Ovary (tissue), 9 donors: Measurements from ENCODE around the gene ARL17B. TPM values are rescaled to one million over a fixed set of nuclear protein-coding genes. Genes with fewer than 3 reads are reported as not detected.
"Not testable (repeated sequence)": the region's sequence is repeated elsewhere in the genome, so short reads cannot be mapped to it uniquely, and the experiment has no call there.

Source experiments
- DNase-seq, 5 donors: peaks; one replicate each; pipeline ENCODE4 v3.0.0-alpha.2; 2019 to 2020
- H3K27ac ChIP-seq, 2 donors: fragments of 200-600 bp; one replicate each; pipeline versions ENCODE4 v1.5.1 to v1.8.0; 2019 to 2022
- H3K27me3 ChIP-seq: fragments of 200-600 bp; one replicate; pipeline ENCODE4 v1.8.0; 2022
- H3K36me3 ChIP-seq: fragments of 200-600 bp; sonication (generic); one replicate; pipeline ENCODE4 v1.5.1; 2019
- H3K4me1 ChIP-seq: one replicate; pipeline ENCODE4 v1.8.1; 2013; ENCODE audit warnings: mild to moderate bottlenecking, moderate library complexity; ENCODE audit not compliant: insufficient read depth
- H3K4me3 ChIP-seq: fragments of 200-600 bp; sonication (generic); one replicate; pipeline ENCODE4 v1.5.1; 2017
- H3K9me3 ChIP-seq, 2 donors: fragments of 200-600 bp in 1 of 2; sonication (generic) in 1 of 2; one replicate each; pipeline versions ENCODE4 v1.5.1 to v1.8.1; 2013 to 2019; ENCODE audit warnings: mild to moderate bottlenecking in 1 of 2, moderate library complexity in 1 of 2
- WGBS, 3 donors: extraction: QIAGEN DNeasy Blood & Tissue Kit in 1 of 3; methylation state at CpG; one replicate each; pipeline versions ENCODE4 v1.1.5 to v1.1.7; 2013 to 2017; 5-methylcytosine and 5-hydroxymethylcytosine counted together
- intact Hi-C, 4 donors: fragments of 100-400 bp; cut with DNase I; formaldehyde crosslinking; loops; one replicate each; pipeline versions ENCODE4 v1.11.0 to v1.15.1; 2022 to 2023
- polyA plus RNA-seq, 2 donors: library from polyadenylated mRNA; stranded (reverse); fragments of 200-250 nt in 1 of 2; fragments of 350-450 nt in 1 of 2; fragmentation: Illumina TruSeq in 1 of 2; extraction: RNeasy Lipid Tissue Mini Kit (QIAGEN cat#74804) in 1 of 2; gene quantifications; one replicate each; pipeline ENCODE4 v1.2.3, GENCODE V29; 2013 to 2014
- small RNA-seq: library from RNA; depleted of rRNA; stranded (forward); fragments of <200 nt; gene quantifications from one replicate; pipeline ENCODE3, GENCODE V24; 2016
- total RNA-seq, 7 donors: library from RNA; depleted of rRNA in 2 of 7; stranded (reverse); fragments of >200 nt in 2 of 7; fragmentation: NEBNext Ultra II Directional in 3 of 7; extraction: Animal tissue kit (Norgen Biotek cat#: 25700) in 3 of 7; gene quantifications; one replicate each; pipeline versions ENCODE4 v1.1.0 to v1.2.4, GENCODE V29; 2016 to 2023
- donor health status: DM: no; HTN: no; CAD: no; lungs with moderate emphysema.
- donor health status: DM: no; HTN: no; CAD: no.
- donor health status: Bipolar disorder and iron deficiency.
- donor health status: DM: yes; HTN: yes; CAD: no.
- donor health status: DM: no; HTN: no; CAD: no.
- donor health status: DM: yes; HTN: yes; CAD: no.

ARL17B gene
- total and polyA plus RNA-seq, 9 donors: 4.7 to 26.6 (median 11.8) TPM

DNA sequence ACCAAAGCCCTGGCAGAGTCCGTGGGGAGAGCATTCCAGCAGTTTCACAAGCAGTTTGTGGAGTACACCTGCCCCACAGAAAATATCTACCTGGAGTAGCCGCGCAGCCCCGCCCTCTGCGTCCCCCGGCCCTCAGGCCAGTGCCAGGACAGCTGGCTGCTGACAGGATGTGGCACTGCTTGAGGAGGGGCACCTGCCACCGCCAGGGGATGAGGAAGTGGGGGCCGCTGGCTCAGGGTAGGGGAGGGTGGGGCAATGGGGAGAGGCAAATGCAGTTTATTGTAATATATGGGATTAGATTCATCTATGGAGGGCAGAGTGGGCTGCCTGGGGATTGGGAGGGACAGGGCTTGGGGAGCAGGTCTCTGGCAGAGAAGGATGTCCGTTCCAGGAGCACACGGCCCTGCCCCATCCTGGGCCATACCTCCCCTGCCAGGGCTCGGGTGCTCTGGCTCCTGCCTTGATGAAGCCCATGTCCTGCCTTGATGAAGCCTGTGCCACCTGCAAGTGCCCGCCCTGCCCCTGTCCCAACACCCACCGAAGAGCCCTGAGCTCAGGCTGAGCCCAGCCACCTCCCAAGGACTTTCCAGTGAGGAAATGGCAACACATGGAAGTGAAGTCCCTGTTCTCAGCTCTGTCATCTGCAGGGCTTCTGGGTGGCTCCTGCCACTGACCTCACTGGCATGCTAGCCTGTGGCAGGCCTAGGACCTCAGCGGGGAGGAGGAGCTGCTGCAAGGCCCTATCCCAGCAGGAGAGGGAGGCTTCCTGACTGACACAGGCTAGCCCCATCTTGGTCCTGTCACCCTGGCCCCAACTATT lies 116.4 kb downstream of the ARL17B start:
- H3K27ac ChIP-seq, intact Hi-C loops, H3K9me3 ChIP-seq, H3K4me1 ChIP-seq, H3K36me3 ChIP-seq, H3K4me3 ChIP-seq, DNase-seq, H3K27me3 ChIP-seq: not testable (repeated sequence)
- WGBS, 3 donors: 33 to 86% (median 67%) methylated on average over 1 to 8 of the region's 14 CpGs

- H3K4me3 ChIP-seq, H3K9me3 ChIP-seq, DNase-seq, intact Hi-C loops, H3K27ac ChIP-seq, H3K4me1 ChIP-seq, H3K36me3 ChIP-seq, H3K27me3 ChIP-seq: not testable (repeated sequence)
- WGBS, 3 donors: 93 to 94% methylated on average over 13 to 14 of the region's 27 CpGs; no CpG with 5 or more reads in 1 of the 3 donors
Measured at GRCh38 chr17:46244339-46244913, 117.1 kb downstream of the ARL17B start.

DNA sequence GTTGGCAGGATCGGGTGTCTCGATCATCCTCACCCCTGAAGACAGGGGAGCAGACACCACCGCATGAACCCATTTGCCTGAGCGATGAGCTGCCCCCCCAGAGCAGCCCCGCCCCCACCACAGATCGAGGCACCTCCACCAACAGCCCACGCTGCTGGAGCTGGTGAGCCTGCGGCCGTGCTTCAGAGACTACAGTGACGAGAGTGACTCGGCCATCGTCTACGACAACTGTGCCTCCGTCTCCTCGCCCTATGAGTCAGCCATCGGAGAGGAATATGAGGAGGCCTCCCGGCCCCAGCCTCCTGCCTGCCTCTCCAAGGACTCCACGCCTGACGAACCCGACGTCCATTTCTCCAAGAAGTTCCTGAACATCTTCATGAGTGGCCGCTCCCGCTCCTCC lies 117.6 kb downstream of the ARL17B start:
- H3K9me3 ChIP-seq, intact Hi-C loops, H3K27me3 ChIP-seq, H3K36me3 ChIP-seq, H3K4me1 ChIP-seq, H3K4me3 ChIP-seq, DNase-seq, H3K27ac ChIP-seq: not testable (repeated sequence)
- WGBS, 3 donors: 90% methylated on average over 13 to 14 of the region's 23 CpGs; no CpG with 5 or more reads in 1 of the 3 donors

GRCh38 chr17:46243505-46243904 lies 118.1 kb downstream of the ARL17B start:
- intact Hi-C loops, H3K4me1 ChIP-seq, H3K36me3 ChIP-seq, H3K9me3 ChIP-seq, H3K27me3 ChIP-seq, H3K4me3 ChIP-seq, H3K27ac ChIP-seq, DNase-seq: not testable (repeated sequence)
- 1 to 3% (median 2%) methylated on average over 17 to 31 of the region's 38 CpGs for WGBS, 3 donors

DNA sequence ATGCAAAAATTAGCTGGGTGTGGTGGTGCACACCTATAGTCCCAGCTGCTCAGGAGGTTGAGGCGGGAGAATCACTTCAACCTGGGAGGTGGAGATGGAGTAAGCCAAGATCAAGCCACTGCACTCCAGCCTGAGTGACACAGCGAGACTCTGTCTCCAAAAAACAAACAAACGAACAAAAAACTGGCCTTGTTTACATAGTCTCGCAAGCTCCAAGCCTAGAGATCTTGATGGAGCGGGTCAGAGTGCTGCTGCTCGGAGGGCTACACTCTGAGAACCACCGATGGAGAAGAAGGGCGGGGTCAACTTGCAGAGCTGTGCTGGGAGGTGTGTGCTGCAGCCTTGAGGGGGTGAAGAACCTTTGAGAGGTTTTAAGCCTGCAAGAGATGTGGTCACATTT lies 130.2 kb downstream of the ARL17B start:
- H3K4me1 ChIP-seq, intact Hi-C loops, H3K4me3 ChIP-seq, H3K27me3 ChIP-seq, DNase-seq, H3K9me3 ChIP-seq, H3K27ac ChIP-seq, H3K36me3 ChIP-seq: not testable (repeated sequence)
- WGBS, 3 donors: 80 to 88% (median 84%) methylated on average over 7 to 8 of the region's 8 CpGs

DNA sequence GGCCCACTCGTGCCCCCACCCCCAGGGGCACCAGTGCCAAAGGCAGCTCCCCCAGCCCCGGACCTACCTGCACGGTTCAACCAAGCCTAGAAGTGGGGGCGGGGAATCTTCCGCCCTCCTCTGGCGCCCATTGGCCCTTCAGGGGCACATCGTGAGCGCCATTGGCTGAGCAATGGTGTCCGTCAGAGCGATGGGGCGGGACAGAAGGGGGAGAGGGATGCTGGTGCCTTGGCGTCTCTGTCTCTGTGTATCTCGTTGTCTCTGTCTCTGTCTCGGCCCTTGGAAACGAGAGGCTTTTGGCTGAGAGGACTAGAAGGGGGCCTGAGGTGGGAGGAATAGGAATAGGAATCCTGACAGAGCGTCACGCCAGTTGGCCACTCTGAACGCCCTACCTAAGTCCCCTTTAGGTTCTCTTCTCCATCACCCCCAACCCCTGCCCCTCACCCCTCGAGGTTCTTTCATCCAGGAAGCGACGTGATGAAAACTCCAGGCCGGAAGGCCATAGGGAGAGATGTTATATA lies 136.2 kb downstream of the ARL17B start:
- intact Hi-C loops, H3K36me3 ChIP-seq, H3K9me3 ChIP-seq, H3K27ac ChIP-seq, H3K4me1 ChIP-seq, H3K27me3 ChIP-seq: not testable (repeated sequence)
- H3K4me3 ChIP-seq: peak overlapping the region; percentile 69
- 0 to 1% (median 1%) methylated on average over 18 to 19 of the region's 22 CpGs for WGBS, 3 donors
- DNase-seq: peak; percentile 91 to 99 (median 96)

DNA sequence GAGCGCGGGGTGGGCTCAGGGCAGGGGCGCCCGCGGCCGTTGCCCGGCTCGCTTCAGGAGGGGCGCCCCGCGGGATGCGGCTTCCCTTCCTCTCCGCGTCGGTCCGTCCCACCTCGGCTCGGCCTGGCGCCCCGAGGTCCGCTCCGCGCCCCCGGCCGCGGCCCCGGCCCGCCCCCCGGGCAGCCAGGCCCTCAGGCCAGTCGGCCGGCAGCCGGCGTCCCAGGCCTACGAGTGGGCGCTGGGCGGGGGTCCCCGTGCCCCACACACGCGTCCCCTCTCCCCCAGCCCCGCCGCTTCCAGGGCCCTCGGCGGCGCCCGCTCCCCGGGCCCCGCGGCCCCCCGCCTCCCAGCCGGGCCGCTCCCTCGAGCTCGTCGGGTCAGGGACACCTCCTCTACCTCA lies 136.7 kb downstream of the ARL17B start:
- H3K27me3 ChIP-seq, H3K4me1 ChIP-seq, intact Hi-C loops, H3K9me3 ChIP-seq, H3K36me3 ChIP-seq: not testable (repeated sequence)
- peak overlapping the region in 1 of 2 donors; percentile 21 for H3K27ac ChIP-seq
- peak in 1 of 5 donors; percentile 30 for DNase-seq
- WGBS, 3 donors: 1% methylated on average over 51 of the region's 54 CpGs; no CpG with 5 or more reads in 2 of the 3 donors
- peak overlapping the region; percentile 69 for H3K4me3 ChIP-seq

Small RNA genes within 50 kb of the gene (small RNA-seq; reads per million reads assigned to genes)
- not detected for gene RN7SL656P

Other genes starting within 250 kb of the ARL17B start
- gene KANSL1, start 168.3 kb downstream of the ARL17B start, total RNA-seq: 100 to 1,000 TPM in 2 of 7 donors, 10 to 100 TPM in 5; 60.2 to 107 (median 86.9) TPM
- gene KANSL1, start 168.3 kb downstream of the ARL17B start, polyA plus RNA-seq: 10 to 100 TPM; 30.4 to 39.8 TPM
- gene LRRC37A, start 66.6 kb downstream of the ARL17B start, total RNA-seq: 1 to 10 TPM in 6 of 7 donors, under 1 TPM in 1; 0.60 to 4.8 (median 2.3) TPM
- gene LRRC37A, start 66.6 kb downstream of the ARL17B start, polyA plus RNA-seq: 1 to 10 TPM in 1 of 2 donors, under 1 TPM in 1; 0.68 to 1.1 TPM
- gene LRRC37A2, start 150.7 kb upstream of the ARL17B start, total RNA-seq: 10 to 100 TPM in 4 of 7 donors, 1 to 10 TPM in 3; 8.3 to 19.4 (median 10.3) TPM
- gene LRRC37A2, start 150.7 kb upstream of the ARL17B start, polyA plus RNA-seq: 1 to 10 TPM; 2.7 to 4.1 TPM
- gene ARL17A, start 217.9 kb upstream of the ARL17B start, total RNA-seq: 10 to 100 TPM in 5 of 7 donors, 1 to 10 TPM in 2; 8.3 to 23.8 (median 17.9) TPM
- 1 to 10 TPM; 5.2 to 9.2 TPM for gene ARL17A, start 217.9 kb upstream of the ARL17B start, polyA plus RNA-seq
- gene NSF, start 228.9 kb upstream of the ARL17B start, total RNA-seq: 10 to 100 TPM in 6 of 7 donors, 1 to 10 TPM in 1; 6.6 to 33.3 (median 19.6) TPM
- 10 to 100 TPM in 1 of 2 donors, 1 to 10 TPM in 1; 7.0 to 31.5 TPM for gene NSF, start 228.9 kb upstream of the ARL17B start, polyA plus RNA-seq